Lower leg skin (tissue), 4 donors: ENCODE results near the gene ADPRM. TPM values are rescaled to one million over a fixed set of nuclear protein-coding genes. Genes with fewer than 3 reads are reported as not detected.

Experiments
- DNase-seq, 2 donors: peaks; one replicate each; pipeline ENCODE4 v3.0.0-alpha.2; 2019; ENCODE audit warnings: low spot score in 2 of 2
- H3K4me3 ChIP-seq: fragments of 200-600 bp; sonication (generic); 2 replicates; pipeline ENCODE4 v1.5.1; 2017; ENCODE audit warnings: mild to moderate bottlenecking, low read depth; ENCODE audit not compliant: poor library complexity, severe bottlenecking
- POLR2A ChIP-seq, 2 donors: fragments of 450-650 bp; IDR thresholded peaks; one replicate each; pipeline ENCODE4 v1.6.1; 2016 to 2017; ENCODE audit warnings: antibody characterized with exemption in 2 of 2, mild to moderate bottlenecking in 1 of 2, moderate library complexity in 1 of 2
- WGBS, 2 donors: methylation state at CpG; one replicate each; pipeline ENCODE4 v1.1.5; 2018; 5-methylcytosine and 5-hydroxymethylcytosine counted together
- intact Hi-C: fragments of 100-400 bp; cut with DNase I; formaldehyde crosslinking; loops from one replicate; pipeline ENCODE4 v1.15.0; 2023; ENCODE audit warnings: low total_unique reads
- total RNA-seq, 4 donors: library from RNA; depleted of rRNA; stranded (reverse); fragments of >200 nt; gene quantifications; one replicate each; pipeline ENCODE4 v1.1.0, GENCODE V29; 2016
- TF ChIP-seq, protein P1 (sequence below), 3 donors: fragments of 450-650 bp; IDR thresholded peaks; one replicate each; pipeline ENCODE4 v1.5.1; 2016; ENCODE audit warnings: antibody characterized with exemption in 3 of 3, mild to moderate bottlenecking in 3 of 3, moderate library complexity in 2 of 3

Gene ADPRM
- total RNA-seq, 4 donors from 2014 or later, result 9.5 to 23.4 (median 16.6) TPM

DNA sequence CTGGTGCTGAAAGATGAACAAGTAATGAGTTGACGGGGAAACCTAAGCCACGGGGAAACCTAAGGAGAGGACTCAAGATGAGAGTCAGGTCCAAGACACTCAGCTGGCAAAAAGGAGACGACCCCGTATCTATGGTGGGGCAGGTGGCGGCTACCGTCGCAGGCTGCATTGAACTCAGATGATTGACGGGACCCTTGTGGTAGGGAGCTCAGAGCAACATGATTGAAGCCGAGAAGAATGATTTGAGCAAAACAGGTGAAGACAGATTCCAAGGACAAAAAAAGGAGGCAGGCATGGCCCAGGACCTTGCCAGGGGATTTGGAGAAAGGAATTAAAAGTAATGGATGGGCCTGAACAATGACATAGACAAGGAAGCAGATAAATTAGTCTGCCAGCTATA is 32.8 kb upstream of the ADPRM start:
- no peak for DNase-seq
- intact Hi-C loops, result no loop called here
- WGBS, 2 donors, result 94% methylated on average over 9 of the region's 9 CpGs
- no peak overlapping the region for H3K4me3 ChIP-seq
- TF ChIP-seq, protein P1, sequence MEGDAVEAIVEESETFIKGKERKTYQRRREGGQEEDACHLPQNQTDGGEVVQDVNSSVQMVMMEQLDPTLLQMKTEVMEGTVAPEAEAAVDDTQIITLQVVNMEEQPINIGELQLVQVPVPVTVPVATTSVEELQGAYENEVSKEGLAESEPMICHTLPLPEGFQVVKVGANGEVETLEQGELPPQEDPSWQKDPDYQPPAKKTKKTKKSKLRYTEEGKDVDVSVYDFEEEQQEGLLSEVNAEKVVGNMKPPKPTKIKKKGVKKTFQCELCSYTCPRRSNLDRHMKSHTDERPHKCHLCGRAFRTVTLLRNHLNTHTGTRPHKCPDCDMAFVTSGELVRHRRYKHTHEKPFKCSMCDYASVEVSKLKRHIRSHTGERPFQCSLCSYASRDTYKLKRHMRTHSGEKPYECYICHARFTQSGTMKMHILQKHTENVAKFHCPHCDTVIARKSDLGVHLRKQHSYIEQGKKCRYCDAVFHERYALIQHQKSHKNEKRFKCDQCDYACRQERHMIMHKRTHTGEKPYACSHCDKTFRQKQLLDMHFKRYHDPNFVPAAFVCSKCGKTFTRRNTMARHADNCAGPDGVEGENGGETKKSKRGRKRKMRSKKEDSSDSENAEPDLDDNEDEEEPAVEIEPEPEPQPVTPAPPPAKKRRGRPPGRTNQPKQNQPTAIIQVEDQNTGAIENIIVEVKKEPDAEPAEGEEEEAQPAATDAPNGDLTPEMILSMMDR (IDR thresholded peaks at IDR 0.05), result no peak
- TF ChIP-seq POLR2A (IDR thresholded peaks at IDR 0.05), result no peak

DNA sequence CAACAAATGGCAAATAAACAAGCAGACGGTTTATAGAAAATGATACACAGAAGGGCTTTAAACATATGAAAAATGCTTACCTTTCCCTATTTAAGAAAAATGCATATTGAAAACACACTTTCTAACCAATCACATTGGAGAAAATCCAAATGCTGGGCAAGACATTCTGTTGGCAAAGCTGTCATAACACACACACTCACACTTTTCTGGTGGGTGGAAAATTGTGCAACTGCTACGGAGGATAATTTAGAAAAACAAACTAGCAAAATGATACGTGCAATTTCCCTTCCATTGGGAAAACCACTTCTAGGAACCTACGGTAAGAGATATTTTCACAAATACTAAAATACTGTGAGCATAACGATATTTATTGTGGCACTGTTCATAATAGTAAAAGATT is 30.5 kb upstream of the ADPRM start:
- no peak for TF ChIP-seq POLR2A (IDR thresholded peaks at IDR 0.05)
- TF ChIP-seq, protein P1 (IDR thresholded peaks at IDR 0.05), result no peak

DNA sequence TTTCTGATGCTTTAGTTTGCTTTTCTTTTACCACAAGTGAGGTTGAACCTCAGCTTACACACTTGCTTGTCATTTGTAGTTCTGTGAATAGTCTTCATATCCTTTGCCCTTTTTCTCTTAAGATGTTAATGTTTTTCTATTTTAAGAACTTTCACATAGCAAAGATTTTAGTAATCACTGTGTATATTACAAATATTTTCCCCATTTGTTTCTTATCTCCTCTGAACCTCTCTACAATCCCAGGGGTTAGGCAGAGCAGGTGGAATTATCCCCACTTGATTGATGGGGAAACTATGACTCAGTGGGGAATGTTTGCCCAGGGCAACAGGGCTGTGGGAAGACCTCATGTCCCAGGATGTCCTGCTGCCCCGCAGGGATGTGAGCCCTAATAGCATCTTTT is 28.6 kb upstream of the ADPRM start:
- H3K4me3 ChIP-seq, result no peak overlapping the region
- 81 to 86% methylated on average over 1 of the region's 1 CpG for WGBS, 2 donors
- intact Hi-C loops, result no loop called here
- no peak for TF ChIP-seq POLR2A (IDR thresholded peaks at IDR 0.05)
- TF ChIP-seq, protein P1 (IDR thresholded peaks at IDR 0.05), result no peak
- DNase-seq, result no peak

More for the DNA sequence above, 30.5 kb upstream of the ADPRM start:
- intact Hi-C loops, result no loop called here
- no peak for DNase-seq
- 81 to 90% methylated on average over 5 of the region's 5 CpGs for WGBS, 2 donors
- H3K4me3 ChIP-seq, result no peak overlapping the region

DNA sequence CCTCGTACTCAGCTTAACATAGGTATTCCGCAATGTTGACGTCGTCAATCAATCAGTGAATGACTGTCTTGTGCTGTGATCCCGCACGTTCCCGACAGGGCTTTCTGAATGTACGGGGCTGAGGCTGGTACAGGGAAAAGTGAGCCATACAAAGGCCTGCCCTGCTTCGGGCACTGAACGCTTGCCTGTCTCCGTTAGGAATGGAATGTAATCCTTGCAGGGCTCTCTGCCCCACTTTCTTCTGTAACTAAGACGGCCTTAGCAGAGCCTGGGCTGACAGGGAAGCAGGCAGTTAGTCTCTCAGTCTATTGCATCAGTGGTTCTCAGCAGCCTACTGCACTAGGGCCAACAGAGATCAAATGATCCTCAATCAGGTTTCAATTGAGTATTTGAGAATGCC is 24.1 kb upstream of the ADPRM start:
- no peak overlapping the region for H3K4me3 ChIP-seq
- DNase-seq, result no peak
- 88 to 92% methylated on average over 12 of the region's 12 CpGs for WGBS, 2 donors
- intact Hi-C loops, result no loop called here
- TF ChIP-seq, protein P1 (IDR thresholded peaks at IDR 0.05), result no peak
- no peak for TF ChIP-seq POLR2A (IDR thresholded peaks at IDR 0.05)

DNA sequence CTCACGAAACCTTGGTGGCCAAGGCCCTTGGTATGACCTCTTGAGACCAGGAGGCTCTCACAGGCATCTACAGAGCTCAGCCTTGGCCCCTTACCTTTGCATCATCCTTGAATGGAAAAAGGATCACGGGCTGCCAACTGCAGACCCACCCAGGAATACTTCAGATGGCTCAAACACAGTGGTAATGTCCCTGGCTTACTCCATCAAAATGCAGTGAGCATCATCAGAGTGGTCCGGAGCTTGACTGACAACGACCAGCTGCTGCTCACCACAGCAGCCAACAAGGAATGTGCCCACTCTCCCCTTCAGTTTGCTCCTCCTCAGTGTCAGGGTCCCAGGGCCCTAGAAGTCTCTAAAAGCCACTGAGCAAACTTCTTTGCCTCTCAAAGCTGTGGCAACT is 22.7 kb upstream of the ADPRM start:
- intact Hi-C loops, result no loop called here
- H3K4me3 ChIP-seq, result no peak overlapping the region
- 98% methylated on average over 4 of the region's 4 CpGs for WGBS, 2 donors
- no peak for TF ChIP-seq POLR2A (IDR thresholded peaks at IDR 0.05)
- DNase-seq, result no peak

DNA sequence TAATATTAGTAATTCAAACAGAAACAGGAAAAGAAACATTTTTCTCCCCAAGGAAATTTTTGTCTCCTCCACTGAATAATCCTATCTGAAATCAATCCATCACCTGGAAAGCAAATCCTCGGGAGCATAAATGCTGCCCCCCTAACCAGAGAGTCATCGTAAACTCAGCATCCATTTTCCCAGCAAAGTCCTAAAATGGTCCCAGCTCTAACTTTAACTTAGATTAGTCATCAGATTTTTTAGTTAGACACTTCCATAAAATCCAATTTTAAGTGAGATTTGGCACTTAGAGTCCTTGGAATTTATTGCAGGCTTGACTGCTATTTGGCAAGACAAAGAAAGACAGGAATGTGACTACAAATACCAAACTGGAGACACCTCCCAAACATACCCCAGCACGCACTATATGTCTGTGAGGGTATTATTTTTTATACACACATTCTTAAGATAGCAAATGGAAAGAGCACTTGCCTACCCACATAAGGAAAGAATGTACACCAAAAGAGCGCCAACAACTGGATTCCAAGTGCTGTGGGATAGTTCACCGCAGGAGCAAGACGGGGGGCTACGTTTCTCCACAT is 15.4 kb upstream of the ADPRM start:
- WGBS, 2 donors, result 68 to 69% methylated on average over 7 of the region's 7 CpGs
- TF ChIP-seq, protein P1 (IDR thresholded peaks at IDR 0.05), result no peak
- no peak for TF ChIP-seq POLR2A (IDR thresholded peaks at IDR 0.05)
- intact Hi-C loops, result loop anchor here (2.0 kb wide), 1 partner anchor 19 kb away; no protein-coding TSS in a partner anchor
- H3K4me3 ChIP-seq, result no peak overlapping the region
- no peak for DNase-seq
